DOHH2 (cell line): ENCODE data around the gene BLM.

Source experiments
- CTCF ChIP-seq: fragments of 200-600 bp; sonication (generic); IDR thresholded peaks from one replicate; pipeline ENCODE4 v1.5.1; 2014; ENCODE audit warnings: antibody characterized with exemption, mild to moderate bottlenecking, low read depth, low read length; ENCODE audit not compliant: poor library complexity, severe bottlenecking
- EZH2phosphoT487 ChIP-seq: fragments of 200-600 bp; sonication (generic); IDR thresholded peaks from 2 replicates; pipeline ENCODE4 v1.6.1; 2017; ENCODE audit warnings: borderline replicate concordance, mild to moderate bottlenecking, antibody characterized with exemption, low read length, moderate library complexity, mixed read lengths

GRCh38 chr15:90857883-90858443 lies 140.8 kb downstream of the BLM start:
- TF ChIP-seq CTCF: no peak
- TF ChIP-seq EZH2phosphoT487: no peak
